Nephron progenitor cell (in vitro differentiated cells): Measurements from ENCODE around the gene SELPLG.
"Not testable (repeated sequence)": the region's sequence is repeated elsewhere in the genome, so short reads cannot be mapped to it uniquely, and the experiment has no call there.

ENCODE experiments used
- DNase-seq: peaks from one replicate; pipeline ENCODE4 v3.0.0; 2021
- H3K27ac Mint-ChIP-seq: 2 replicates; pipeline ENCODE4 v1.8.0; 2021; ENCODE audit warnings: mild to moderate bottlenecking, moderate library complexity, mixed read lengths
- H3K27me3 Mint-ChIP-seq: 2 replicates; pipeline ENCODE4 v1.8.0; 2021; ENCODE audit warnings: mild to moderate bottlenecking, low read depth, mixed read lengths; ENCODE audit not compliant: poor library complexity
- H3K36me3 Mint-ChIP-seq: 2 replicates; pipeline ENCODE4 v1.8.0; 2021; ENCODE audit warnings: low read depth, mixed read lengths
- H3K4me1 Mint-ChIP-seq: 2 replicates; pipeline ENCODE4 v1.8.0; 2021; ENCODE audit warnings: mixed read lengths
- H3K4me3 Mint-ChIP-seq: 2 replicates; pipeline ENCODE4 v1.8.0; 2021; ENCODE audit warnings: mild to moderate bottlenecking, moderate library complexity, mixed read lengths
- H3K9me3 Mint-ChIP-seq: 2 replicates; pipeline ENCODE4 v1.8.0; 2021; ENCODE audit warnings: mild to moderate bottlenecking, moderate library complexity, mixed read lengths
- TF ChIP-seq, protein P1 (sequence below): fragments of 200-600 bp; sonication (generic); IDR thresholded peaks from 2 replicates; pipeline ENCODE4 v1.5.0; 2021; ENCODE audit warnings: antibody characterized with exemption

Gene SELPLG

DNA sequence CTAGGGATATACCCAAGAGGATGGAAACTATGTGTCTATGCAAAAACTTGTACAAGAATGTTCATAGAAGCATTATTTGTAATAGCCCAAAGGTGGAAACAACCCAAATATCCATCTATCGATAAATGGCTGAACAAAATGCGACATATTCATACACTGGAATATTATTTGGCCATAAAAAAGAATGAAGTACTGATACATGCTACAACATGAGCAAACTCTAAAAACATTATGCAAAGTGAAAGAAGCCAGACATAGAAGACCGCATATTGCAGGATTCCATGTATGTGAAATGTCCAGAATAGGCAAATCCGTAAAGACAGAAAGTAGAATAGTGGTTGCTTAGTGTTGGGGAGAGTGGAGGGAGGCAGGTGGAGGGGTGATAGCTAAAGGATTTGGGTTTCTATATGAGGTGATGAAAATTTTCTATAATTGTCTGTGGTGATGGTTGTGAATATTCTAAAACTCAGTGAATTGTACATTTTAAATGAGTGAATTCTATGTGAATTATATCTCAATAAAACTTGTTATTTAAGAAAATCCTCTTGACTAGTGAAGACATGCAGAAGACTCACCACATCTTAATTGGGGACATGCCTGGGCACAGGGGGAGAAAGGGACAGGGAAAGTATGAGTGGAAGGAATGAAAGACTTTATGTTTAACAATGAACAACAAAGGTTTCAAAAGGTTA, 29.8 kb upstream of the SELPLG start:
- no peaks in the 10 kb centered on the region for H3K9me3 Mint-ChIP-seq
- no peak overlapping the region for H3K4me3 Mint-ChIP-seq
- no peak overlapping the region for H3K27ac Mint-ChIP-seq
- H3K27me3 Mint-ChIP-seq = no peaks in the 10 kb centered on the region
- DNase-seq = no peak
- TF ChIP-seq, protein P1, sequence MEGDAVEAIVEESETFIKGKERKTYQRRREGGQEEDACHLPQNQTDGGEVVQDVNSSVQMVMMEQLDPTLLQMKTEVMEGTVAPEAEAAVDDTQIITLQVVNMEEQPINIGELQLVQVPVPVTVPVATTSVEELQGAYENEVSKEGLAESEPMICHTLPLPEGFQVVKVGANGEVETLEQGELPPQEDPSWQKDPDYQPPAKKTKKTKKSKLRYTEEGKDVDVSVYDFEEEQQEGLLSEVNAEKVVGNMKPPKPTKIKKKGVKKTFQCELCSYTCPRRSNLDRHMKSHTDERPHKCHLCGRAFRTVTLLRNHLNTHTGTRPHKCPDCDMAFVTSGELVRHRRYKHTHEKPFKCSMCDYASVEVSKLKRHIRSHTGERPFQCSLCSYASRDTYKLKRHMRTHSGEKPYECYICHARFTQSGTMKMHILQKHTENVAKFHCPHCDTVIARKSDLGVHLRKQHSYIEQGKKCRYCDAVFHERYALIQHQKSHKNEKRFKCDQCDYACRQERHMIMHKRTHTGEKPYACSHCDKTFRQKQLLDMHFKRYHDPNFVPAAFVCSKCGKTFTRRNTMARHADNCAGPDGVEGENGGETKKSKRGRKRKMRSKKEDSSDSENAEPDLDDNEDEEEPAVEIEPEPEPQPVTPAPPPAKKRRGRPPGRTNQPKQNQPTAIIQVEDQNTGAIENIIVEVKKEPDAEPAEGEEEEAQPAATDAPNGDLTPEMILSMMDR = no peak
- H3K4me1 Mint-ChIP-seq = peaks cover 22% of the 10 kb centered on the region
- peaks cover 10% of the 10 kb centered on the region for H3K36me3 Mint-ChIP-seq

DNA sequence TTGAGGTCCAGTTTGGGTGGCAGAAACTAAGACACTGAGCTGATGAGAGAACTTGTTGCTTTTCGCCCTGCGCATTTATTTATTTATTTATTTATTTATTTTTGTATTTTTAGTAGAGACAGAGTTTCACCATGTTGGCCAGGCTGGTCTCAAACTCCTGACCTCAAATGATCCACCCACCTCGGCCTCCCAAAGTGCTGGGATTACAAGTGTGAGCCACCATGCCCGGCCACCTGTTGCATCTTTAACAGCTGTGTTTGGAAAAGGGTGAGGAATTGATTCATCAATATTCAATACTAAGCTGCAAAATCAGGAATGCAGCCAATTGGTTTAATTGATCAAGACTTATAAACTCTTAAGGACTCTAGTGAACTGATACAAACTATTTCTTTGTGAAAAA, 24.4 kb upstream of the SELPLG start:
- H3K4me3 Mint-ChIP-seq, H3K27ac Mint-ChIP-seq, H3K27me3 Mint-ChIP-seq, H3K4me1 Mint-ChIP-seq, H3K9me3 Mint-ChIP-seq, DNase-seq: not testable (repeated sequence)
- H3K36me3 Mint-ChIP-seq = peaks cover 42% of the 10 kb centered on the region

DNA sequence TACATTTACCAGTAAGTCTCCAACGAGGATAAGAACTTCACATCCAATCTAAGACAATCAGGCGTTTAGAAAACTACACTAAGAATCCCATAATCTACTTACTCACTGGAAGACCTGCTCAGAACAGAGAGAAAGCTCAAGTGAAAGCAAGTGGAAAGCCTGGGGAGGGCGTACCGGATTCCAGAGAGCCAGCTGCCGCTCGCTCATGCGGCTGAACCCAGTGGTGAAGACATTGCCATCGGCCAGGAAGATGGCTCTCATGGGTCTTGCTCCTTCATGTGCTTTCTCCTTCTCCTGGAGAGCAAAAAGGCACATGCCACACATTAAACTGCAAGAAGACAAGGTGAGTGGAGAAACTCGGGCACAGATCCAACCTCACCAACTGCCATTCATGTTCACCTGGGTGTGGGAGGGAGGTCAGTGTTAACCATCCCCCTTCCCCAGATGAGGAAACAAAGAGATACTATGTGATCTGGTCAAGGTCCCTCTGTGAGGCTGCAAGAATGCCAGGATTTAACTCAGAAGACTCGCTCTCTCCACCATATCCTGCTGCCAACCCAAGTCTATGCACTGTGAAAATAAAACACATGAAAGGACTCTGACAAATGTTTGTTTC, 23.5 kb upstream of the SELPLG start:
- Mint-ChIP-seq H3K27me3 (no peaks in the 10 kb centered on the region), H3K9me3 (peaks cover 3% of the 10 kb centered on the region), H3K4me1 (no peaks in the 10 kb centered on the region), H3K4me3 (no peak overlapping the region), H3K27ac (no peak overlapping the region), H3K36me3 (peaks cover 51% of the 10 kb centered on the region)
- TF ChIP-seq, protein P1 = no peak
- no peak for DNase-seq

DNA sequence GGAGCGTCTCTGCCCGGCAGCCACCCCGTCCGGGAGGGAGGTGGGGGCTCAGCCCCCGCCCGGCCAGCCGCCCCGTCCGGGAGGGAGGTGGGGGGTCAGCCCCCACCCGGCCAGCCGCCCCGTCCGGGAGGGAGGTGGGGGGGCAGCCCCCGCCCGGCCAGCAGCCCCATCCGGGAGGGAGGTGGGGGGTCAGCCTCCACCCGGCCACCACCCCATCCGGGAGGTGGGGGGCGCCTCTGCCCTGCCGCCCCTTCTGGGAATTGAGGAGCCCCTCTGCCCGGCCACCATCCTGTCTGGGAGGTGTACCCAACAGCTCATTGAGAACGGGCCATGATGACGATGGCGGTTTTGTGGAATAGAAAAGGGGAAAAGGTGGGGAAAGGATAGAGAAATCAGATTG, 22.6 kb upstream of the SELPLG start:
- not testable (repeated sequence) for H3K9me3 Mint-ChIP-seq, H3K4me1 Mint-ChIP-seq, H3K4me3 Mint-ChIP-seq, DNase-seq, H3K27me3 Mint-ChIP-seq, H3K27ac Mint-ChIP-seq
- peaks cover 59% of the 10 kb centered on the region for H3K36me3 Mint-ChIP-seq

DNA sequence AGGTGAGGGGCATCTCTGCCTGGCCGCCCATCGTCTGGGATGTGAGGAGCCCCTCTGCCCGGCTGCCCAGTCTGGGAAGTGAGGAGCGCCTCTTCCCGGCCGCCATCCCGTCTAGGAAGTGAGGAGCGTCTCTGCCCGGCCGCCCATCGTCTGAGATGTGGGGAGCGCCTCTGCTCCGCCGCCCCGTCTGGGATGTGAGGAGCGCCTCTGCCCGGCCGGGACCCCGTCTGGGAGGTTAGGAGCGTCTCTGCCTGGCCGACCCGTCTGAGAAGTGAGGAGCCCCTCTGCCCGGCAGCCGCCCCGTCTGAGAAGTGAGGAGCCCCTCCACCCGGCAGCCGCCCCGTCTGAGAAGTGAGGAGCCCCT, 22.1 kb upstream of the SELPLG start:
- H3K27ac Mint-ChIP-seq, H3K27me3 Mint-ChIP-seq, DNase-seq, H3K4me3 Mint-ChIP-seq, H3K4me1 Mint-ChIP-seq, H3K9me3 Mint-ChIP-seq: not testable (repeated sequence)
- peaks cover 64% of the 10 kb centered on the region for H3K36me3 Mint-ChIP-seq

DNA sequence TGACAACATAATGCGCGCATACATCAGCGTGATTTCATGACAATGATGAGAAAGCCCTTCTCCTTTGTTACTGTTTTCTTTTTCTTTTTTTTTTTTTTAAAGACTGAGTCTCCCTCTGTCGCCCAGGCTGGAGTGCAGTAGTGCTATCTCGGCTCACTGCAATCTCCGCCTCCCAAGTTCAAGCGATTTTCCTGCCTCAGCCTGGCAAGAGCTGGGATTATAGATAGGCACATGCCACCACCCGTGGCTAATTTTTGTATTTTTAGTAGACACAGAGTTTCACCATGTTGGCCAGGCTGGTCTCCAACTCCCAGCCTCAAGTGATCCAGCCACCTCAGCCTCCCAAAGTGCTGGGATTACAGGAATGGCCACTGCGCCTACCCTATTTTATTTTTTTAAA, 20.9 kb upstream of the SELPLG start:
- H3K27me3 Mint-ChIP-seq, H3K27ac Mint-ChIP-seq, H3K4me1 Mint-ChIP-seq, H3K9me3 Mint-ChIP-seq, H3K4me3 Mint-ChIP-seq, DNase-seq: not testable (repeated sequence)
- H3K36me3 Mint-ChIP-seq = peaks cover 66% of the 10 kb centered on the region

DNA sequence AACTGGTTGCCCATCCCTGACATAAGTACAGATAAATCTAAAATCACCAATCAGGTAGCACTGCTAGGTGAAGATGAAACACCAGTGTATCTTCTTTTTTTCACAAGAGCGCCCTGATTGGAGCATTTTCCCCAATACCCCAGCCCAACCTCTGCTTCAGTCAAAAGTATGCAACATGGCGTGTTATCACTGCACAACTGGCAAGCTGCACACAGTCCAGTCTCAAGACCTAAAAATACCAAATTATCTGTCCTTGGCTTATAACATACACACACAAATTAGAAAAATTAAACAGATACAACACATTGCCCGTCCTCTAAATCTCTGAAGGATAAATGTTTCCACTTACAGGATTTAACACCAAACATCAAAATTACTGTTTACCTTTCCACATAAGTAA, 20.2 kb upstream of the SELPLG start:
- peaks cover 73% of the 10 kb centered on the region for H3K36me3 Mint-ChIP-seq
- H3K4me1 Mint-ChIP-seq = no peaks in the 10 kb centered on the region
- DNase-seq = no peak
- no peak overlapping the region for H3K4me3 Mint-ChIP-seq
- H3K27me3 Mint-ChIP-seq = no peaks in the 10 kb centered on the region
- TF ChIP-seq, protein P1 = no peak
- no peak overlapping the region for H3K27ac Mint-ChIP-seq
- H3K9me3 Mint-ChIP-seq = peaks cover 3% of the 10 kb centered on the region

DNA sequence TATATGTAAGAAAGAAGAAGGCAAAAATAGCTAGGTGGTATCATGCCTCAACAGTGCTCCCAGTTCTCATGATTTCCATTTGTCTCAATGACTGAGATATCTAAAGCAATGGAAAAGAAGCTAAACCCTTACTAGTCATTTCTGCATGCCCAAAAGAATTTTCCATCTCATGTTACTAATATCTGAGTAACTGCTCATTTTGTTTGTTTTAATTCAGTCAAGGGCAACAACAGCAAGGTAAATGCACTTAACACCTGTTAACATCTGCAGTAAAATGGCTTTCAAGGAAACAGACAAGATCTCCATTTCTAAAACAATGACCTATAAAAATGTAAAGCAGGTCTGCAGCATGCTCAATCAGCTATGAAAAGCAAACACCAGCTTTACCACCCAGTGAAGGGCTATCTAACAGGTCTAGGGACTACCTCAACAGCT, 19.4 kb upstream of the SELPLG start:
- TF ChIP-seq, protein P1 = no peak

More for the DNA sequence above, 19.4 kb upstream of the SELPLG start:
- no peak overlapping the region for H3K4me3 Mint-ChIP-seq
- H3K27me3 Mint-ChIP-seq = no peaks in the 10 kb centered on the region
- no peak overlapping the region for H3K27ac Mint-ChIP-seq
- no peak for DNase-seq
- peaks cover 3% of the 10 kb centered on the region for H3K9me3 Mint-ChIP-seq
- H3K36me3 Mint-ChIP-seq = peaks cover 71% of the 10 kb centered on the region
- H3K4me1 Mint-ChIP-seq = no peaks in the 10 kb centered on the region
